ENCODE results near the gene SLC35F2. TPM values are rescaled to one million over a fixed set of nuclear protein-coding genes. Genes with fewer than 3 reads are reported as not detected.
"Not testable (repeated sequence)": the region's sequence is repeated elsewhere in the genome, so short reads cannot be mapped to it uniquely, and the experiment has no call there.

Gene SLC35F2
- total RNA-seq, 1 donor from 2014 or later: 69.4 TPM

GRCh38 chr11:107842412-107843100 is 16.0 kb downstream of the SLC35F2 start:
- DNase-seq (ENCODE audit: low read depth): no peak

GRCh38 chr11:107840129-107840484 is 18.5 kb downstream of the SLC35F2 start:
- no peak for DNase-seq (ENCODE audit: low read depth)

GRCh38 chr11:107836851-107837250 is 21.7 kb downstream of the SLC35F2 start:
- DNase-seq (ENCODE audit: low read depth): no peak

GRCh38 chr11:107834995-107835394 is 23.6 kb downstream of the SLC35F2 start:
- DNase-seq (ENCODE audit: low read depth): peak; percentile 33

GRCh38 chr11:107833926-107834325 is 24.7 kb downstream of the SLC35F2 start:
- DNase-seq (ENCODE audit: low read depth): not testable (repeated sequence)

GRCh38 chr11:107830915-107831540 is 27.6 kb downstream of the SLC35F2 start:
- peak; percentile 70 for DNase-seq (ENCODE audit: low read depth)

GRCh38 chr11:107827041-107827440 is 31.5 kb downstream of the SLC35F2 start:
- DNase-seq (ENCODE audit: low read depth): no peak

- DNase-seq (ENCODE audit: low read depth): no peak
These were observed 32.7 kb downstream of the SLC35F2 start for GRCh38 chr11:107825875-107826274.

GRCh38 chr11:107824668-107825369 is 33.8 kb downstream of the SLC35F2 start:
- DNase-seq (ENCODE audit: low read depth): no peak

- DNase-seq (ENCODE audit: low read depth): no peak
These were observed 37.2 kb downstream of the SLC35F2 start for GRCh38 chr11:107821199-107821927.

- DNase-seq (ENCODE audit: low read depth): peak; percentile 46
These were observed 39.1 kb downstream of the SLC35F2 start for GRCh38 chr11:107819361-107820014.

- no peak for DNase-seq (ENCODE audit: low read depth)
These were observed 40.1 kb downstream of the SLC35F2 start for GRCh38 chr11:107818491-107818890.

GRCh38 chr11:107816028-107816427 is 42.6 kb downstream of the SLC35F2 start:
- no peak for DNase-seq (ENCODE audit: low read depth)

- DNase-seq (ENCODE audit: low read depth): no peak
These were observed 47.7 kb downstream of the SLC35F2 start for GRCh38 chr11:107810875-107811274.

- DNase-seq (ENCODE audit: low read depth): no peak
These were observed 50.1 kb downstream of the SLC35F2 start for GRCh38 chr11:107808521-107808920.

GRCh38 chr11:107804971-107805370 is 53.6 kb downstream of the SLC35F2 start:
- DNase-seq (ENCODE audit: low read depth): peak; percentile 25

- no peak for DNase-seq (ENCODE audit: low read depth)
These were observed 54.4 kb downstream of the SLC35F2 start for GRCh38 chr11:107804211-107804610.

GRCh38 chr11:107801641-107802040 is 56.9 kb downstream of the SLC35F2 start:
- DNase-seq (ENCODE audit: low read depth): peak; percentile 84

- DNase-seq (ENCODE audit: low read depth): peak; percentile 63
These were observed 59.2 kb downstream of the SLC35F2 start for GRCh38 chr11:107799218-107799859.

- no peak for DNase-seq (ENCODE audit: low read depth)
These were observed 66.5 kb downstream of the SLC35F2 start for GRCh38 chr11:107792049-107792443.

GRCh38 chr11:107791343-107792048 is 67.1 kb downstream of the SLC35F2 start:
- DNase-seq (ENCODE audit: low read depth): peak; percentile 26
